ENCODE results near the gene DCTN4. TPM values are rescaled to one million over a fixed set of nuclear protein-coding genes. Genes with fewer than 3 reads are reported as not detected.

DCTN4 gene
- total RNA-seq, 1 experiment from 2014 or later = 48.5 TPM

DNA sequence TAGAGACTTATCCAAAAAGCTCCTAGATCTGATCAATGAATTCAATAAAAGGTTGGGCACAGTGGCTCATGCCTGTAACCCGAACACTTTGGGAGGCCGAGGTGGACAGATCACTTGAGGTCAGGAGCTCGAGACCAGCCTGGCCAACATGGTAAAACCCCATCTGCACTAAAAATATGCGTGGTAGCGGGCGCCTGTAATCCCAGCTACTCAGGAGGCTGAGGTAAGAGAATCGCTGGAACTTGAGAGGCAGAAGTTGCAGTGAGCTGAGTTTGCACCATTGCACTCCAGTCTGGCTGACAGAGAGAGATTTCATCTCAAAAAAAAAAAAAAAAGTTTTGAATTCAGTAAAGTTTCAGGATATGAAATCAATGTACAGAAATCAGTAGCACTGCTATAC is 20.0 kb downstream of the DCTN4 start:
- Histone ChIP-seq H4K8ac (replicated peaks; ENCODE audit: insufficient read length, low read depth, low read length) (no peak overlapping the region), H4K5ac (ENCODE audit: insufficient read length, low read depth, low read length) (no peak overlapping the region), H3K14ac (ENCODE audit: insufficient read depth, low read length) (no peak overlapping the region), H2BK12ac (ENCODE audit: insufficient read length, low read depth, low read length) (no peak overlapping the region), H3K27ac (ENCODE audit: insufficient read length, low read depth, low read length) (no peak overlapping the region), H3T11ph (ENCODE audit: low read length) (no peak overlapping the region), H3K18ac (ENCODE audit: insufficient read length, low read depth, low read length) (no peak overlapping the region), H3K27me3 (ENCODE audit: insufficient read depth, low read length) (no peaks in the 10 kb centered on the region), H2AK5ac (ENCODE audit: insufficient read length, low read length) (no peak overlapping the region), H4K20me1 (ENCODE audit: control insufficient read depth, insufficient read depth, insufficient read length) (no peaks in the 10 kb centered on the region), H3K4me2 (ENCODE audit: insufficient read depth, insufficient read length, low read length) (no peak overlapping the region), H2BK15ac (ENCODE audit: low read depth, low read length) (no peak overlapping the region), H3K4ac (ENCODE audit: low read depth, low read length) (no peak overlapping the region), H2AFZ (ENCODE audit: low read length) (no peak overlapping the region), H4K91ac (ENCODE audit: insufficient read length, low read depth, low read length) (no peak overlapping the region), H3K4me1 (ENCODE audit: insufficient read depth, low read length) (peaks cover 2% of the 10 kb centered on the region; the same call in 1 of the 2 replicates), H2BK20ac (ENCODE audit: low read depth, low read length, poor library complexity, severe bottlenecking) (no peak overlapping the region), H3K23me2 (ENCODE audit: insufficient read length, low read depth, low read length, poor library complexity, severe bottlenecking) (no peaks in the 10 kb centered on the region), H2BK5ac (ENCODE audit: insufficient read length, low read length) (no peak overlapping the region), H3K79me2 (ENCODE audit: insufficient read depth, low read length) (peaks cover 3% of the 10 kb centered on the region; the same call in 1 of the 2 replicates), H3K9me3 (ENCODE audit: control insufficient read depth, low read depth, low read length) (no peaks in the 10 kb centered on the region), H3K56ac (ENCODE audit: insufficient read length, low read depth, low read length) (no peak overlapping the region), H3K9ac (ENCODE audit: extremely low read depth, insufficient read length, low read length) (no peak overlapping the region), H3K79me1 (ENCODE audit: insufficient read depth, low read depth, low read length, poor library complexity, severe bottlenecking) (peaks cover 4% of the 10 kb centered on the region), H2BK120ac (ENCODE audit: low read depth, low read length, poor library complexity, severe bottlenecking) (no peak overlapping the region), H3K23ac (ENCODE audit: insufficient read length, low read depth, low read length) (no peak overlapping the region)
- Mint-ChIP-seq H3K27me3 (ENCODE audit: low read depth) (no peaks in the 10 kb centered on the region), H3K27ac (peak overlapping the region in 2 of 3 experiments; percentile 25 to 80; a peak in 2 of 7 replicates), H3K4me3 (no peak overlapping the region), H3K4me1 (peaks cover 33 to 38% of the 10 kb centered on the region in 2 experiments), H3K9me3 (peaks cover 20 to 21% of the 10 kb centered on the region in 2 experiments), H3K36me3 (ENCODE audit: insufficient read depth in 1 of 3, low read depth in 3 of 3) (peaks cover 40 to 47% (median 43%) of the 10 kb centered on the region in 3 experiments)
- DNase-seq = no peak
- no CpG with 5 or more reads among the region's 7 CpGs for WGBS (ENCODE audit: extremely low coverage, insufficient read length, low lambda C conversion rate)
- TF ChIP-seq, protein P1, sequence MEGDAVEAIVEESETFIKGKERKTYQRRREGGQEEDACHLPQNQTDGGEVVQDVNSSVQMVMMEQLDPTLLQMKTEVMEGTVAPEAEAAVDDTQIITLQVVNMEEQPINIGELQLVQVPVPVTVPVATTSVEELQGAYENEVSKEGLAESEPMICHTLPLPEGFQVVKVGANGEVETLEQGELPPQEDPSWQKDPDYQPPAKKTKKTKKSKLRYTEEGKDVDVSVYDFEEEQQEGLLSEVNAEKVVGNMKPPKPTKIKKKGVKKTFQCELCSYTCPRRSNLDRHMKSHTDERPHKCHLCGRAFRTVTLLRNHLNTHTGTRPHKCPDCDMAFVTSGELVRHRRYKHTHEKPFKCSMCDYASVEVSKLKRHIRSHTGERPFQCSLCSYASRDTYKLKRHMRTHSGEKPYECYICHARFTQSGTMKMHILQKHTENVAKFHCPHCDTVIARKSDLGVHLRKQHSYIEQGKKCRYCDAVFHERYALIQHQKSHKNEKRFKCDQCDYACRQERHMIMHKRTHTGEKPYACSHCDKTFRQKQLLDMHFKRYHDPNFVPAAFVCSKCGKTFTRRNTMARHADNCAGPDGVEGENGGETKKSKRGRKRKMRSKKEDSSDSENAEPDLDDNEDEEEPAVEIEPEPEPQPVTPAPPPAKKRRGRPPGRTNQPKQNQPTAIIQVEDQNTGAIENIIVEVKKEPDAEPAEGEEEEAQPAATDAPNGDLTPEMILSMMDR (conservative IDR thresholded peaks at IDR 0.05) = no peak

All from H9 (cell line).